HepG2 (cell line): ENCODE measurements around the gene PMM2. TPM values are rescaled to one million over a fixed set of nuclear protein-coding genes. Genes with fewer than 3 reads are reported as not detected.

Experiments
- AGO2 ChIP-seq: fragments of 200-400 bp; formaldehyde crosslinking; optimal IDR thresholded peaks from 2 replicates; pipeline ENCODE3; 2017; ENCODE audit warnings: mild to moderate bottlenecking, low read depth, low read length, moderate library complexity
- ARID2 ChIP-seq: sonication (generic); formaldehyde crosslinking; IDR thresholded peaks from 2 replicates; pipeline ENCODE4 v1.8.1; 2022; ENCODE audit warnings: mild to moderate bottlenecking, missing genetic modification reagents, borderline replicate concordance
- ATF1 ChIP-seq: IDR thresholded peaks from 2 replicates; pipeline ENCODE4 v1.6.1; 2016; ENCODE audit warnings: mild to moderate bottlenecking, control low read depth
- BATF2 ChIP-seq: sonication (generic); formaldehyde crosslinking; IDR thresholded peaks from 2 replicates; pipeline ENCODE4 v1.8.0; 2022; ENCODE audit warnings: mild to moderate bottlenecking, missing genetic modification reagents, moderate library complexity
- CEBPG ChIP-seq: IDR thresholded peaks from 2 replicates; pipeline ENCODE4 v1.6.1; 2016
- CEBPZ ChIP-seq: IDR thresholded peaks from 2 replicates; pipeline ENCODE4 v1.6.1; 2012; ENCODE audit warnings: low read length, improper control_type of control experiment
- CREM ChIP-seq, 2 experiments: sonication (generic) in 1 of 2; formaldehyde crosslinking in 1 of 2; IDR thresholded peaks; 2 replicates each; pipeline versions ENCODE4 v1.4.0 to v1.6.1; 2016 to 2020; ENCODE audit warnings: antibody characterized with exemption in 1 of 2, mild to moderate bottlenecking in 1 of 2, missing genetic modification reagents in 1 of 2
- GATAD2A ChIP-seq: IDR thresholded peaks from 2 replicates; pipeline ENCODE4 v1.6.1; 2016
- HDAC6 ChIP-seq: fragments of 200-600 bp; sonication (generic); IDR thresholded peaks from 2 replicates; pipeline ENCODE4 v1.7.0; 2017; ENCODE audit warnings: mild to moderate bottlenecking, antibody characterized with exemption, low read length, low read depth
- KAT2B ChIP-seq: fragments of 150-350 bp; IDR thresholded peaks from 2 replicates; pipeline ENCODE4 v1.6.1; 2014; ENCODE audit warnings: low read depth, low read length, borderline replicate concordance
- KMT2B ChIP-seq: IDR thresholded peaks from 2 replicates; pipeline ENCODE4 v1.6.1; 2016; ENCODE audit warnings: missing genetic modification reagents, missing compliant biosample characterization
- SIX4 ChIP-seq: sonication (generic); formaldehyde crosslinking; IDR thresholded peaks from 2 replicates; pipeline ENCODE4 v1.4.0; 2020; ENCODE audit warnings: missing genetic modification reagents
- SMAD1 ChIP-seq: sonication (generic); formaldehyde crosslinking; IDR thresholded peaks from 2 replicates; pipeline ENCODE4 v1.4.0; 2020; ENCODE audit warnings: missing genetic modification reagents, low read depth, mild to moderate bottlenecking, borderline replicate concordance
- TP53 ChIP-seq: sonication (generic); formaldehyde crosslinking; conservative IDR thresholded peaks from 2 replicates; pipeline ENCODE4 v1.4.0; 2020; ENCODE audit warnings: missing genetic modification reagents
- ZBTB7B ChIP-seq: sonication (generic); formaldehyde crosslinking; IDR thresholded peaks from 2 replicates; pipeline ENCODE4 v1.4.0; 2020; ENCODE audit warnings: missing genetic modification reagents
- ZEB1 ChIP-seq: IDR thresholded peaks from 2 replicates; pipeline ENCODE4 v1.6.1; 2012; ENCODE audit warnings: mild to moderate bottlenecking, low read depth, inconsistent platforms; ENCODE audit not compliant: insufficient replicate concordance
- ZFP91 ChIP-seq: sonication (generic); formaldehyde crosslinking; IDR thresholded peaks from 2 replicates; pipeline ENCODE4 v1.9.0; 2022; ENCODE audit warnings: missing genetic modification reagents, mild to moderate bottlenecking, borderline replicate concordance
- ZNF275 ChIP-seq: sonication (generic); formaldehyde crosslinking; IDR thresholded peaks from 2 replicates; pipeline ENCODE4 v1.8.0; 2022; ENCODE audit warnings: missing genetic modification reagents, mild to moderate bottlenecking, inconsistent platforms, borderline replicate concordance
- ZNF570 ChIP-seq: sonication (generic); formaldehyde crosslinking; IDR thresholded peaks from 2 replicates; pipeline ENCODE4 v1.4.0; 2020; ENCODE audit warnings: mild to moderate bottlenecking, missing genetic modification reagents, borderline replicate concordance
- ZNF580 ChIP-seq: IDR thresholded peaks from 2 replicates; pipeline ENCODE4 v1.6.1; 2016; ENCODE audit warnings: low read depth, borderline replicate concordance
- ZNF674 ChIP-seq: sonication (generic); formaldehyde crosslinking; IDR thresholded peaks from 2 replicates; pipeline ENCODE4 v1.5.0; 2020; ENCODE audit warnings: low read depth, mild to moderate bottlenecking, missing genetic modification reagents
- ZNF678 ChIP-seq: sonication (generic); formaldehyde crosslinking; IDR thresholded peaks from 2 replicates; pipeline ENCODE4 v1.4.0; 2020; ENCODE audit warnings: mild to moderate bottlenecking, missing genetic modification reagents
- polyA plus RNA-seq, 8 experiments: library from polyadenylated mRNA; depleted of rRNA in 3 of 8; stranded (reverse) in 7 of 8; unstranded in 1 of 8; fragments of >200 nt; fragmentation: Illumina TruSeq in 4 of 8; extraction: Trizol in 4 of 8; gene quantifications; 2 replicates each; pipeline versions ENCODE4 v1.2.1 to v1.2.3, GENCODE V29; 2011 to 2016; ENCODE audit warnings: low read depth in 4 of 8, missing spikeins in 1 of 8, mixed read lengths in 1 of 8; ENCODE audit not compliant: insufficient read depth in 1 of 8
- total RNA-seq, 5 experiments: library from RNA; depleted of rRNA; stranded (reverse); fragments of >200 nt; fragmentation: Illumina TruSeq; extraction: Trizol; gene quantifications; 2 replicates each; pipeline ENCODE4 v1.2.3, GENCODE V29; 2016; ENCODE audit warnings: low read depth in 1 of 5

The PMM2 gene
- total and polyA plus RNA-seq, 2 of the 13 experiments (the other 11 are each of a cell fraction or from before 2014, with no cell fraction given) = 52.2 to 93.7 TPM

GRCh38 chr16:8859913-8860881 lies 62.6 kb downstream of the PMM2 start (continued):
- TF ChIP-seq ZBTB7B (peak; percentile 92), HDAC6 (no peak), CEBPG (CRISPR knock-in tag) (peak; percentile 98), TP53 (0 out of 2 replicates have a peak, but pooled peaks have one; percentile 25), CEBPZ (no peak), ZNF678 (no peak), SMAD1 (CRISPR knock-in tag) (no peak), KMT2B (CRISPR knock-in tag) (peak; percentile 0), ZNF674 (CRISPR knock-in tag) (no peak), BATF2 (CRISPR knock-in tag) (no peak), ZNF275 (CRISPR knock-in tag) (peak; percentile 54; the same call in 1 of the 2 replicates), ARID2 (CRISPR knock-in tag) (peak; percentile 73; the same call in 1 of the 2 replicates), ZFP91 (peak; percentile 69), ATF1 (CRISPR knock-in tag) (no peak), SIX4 (CRISPR knock-in tag) (no peak; the same call in 1 of the 2 replicates), ZNF580 (CRISPR knock-in tag) (peak; percentile 60; the same call in 1 of the 2 replicates), KAT2B (no peak), ZEB1 (no peak), GATAD2A (peak; percentile 97), AGO2 (peak; percentile 92), ZNF570 (CRISPR knock-in tag) (no peak), CREM (IDR thresholded peaks at IDR 0.05) (peak; percentile 68; the same call in 1 of the 2 replicates), CREM (CRISPR knock-in tag; IDR thresholded peaks at IDR 0.05) (no peak)
